Frontal cortex (tissue), 4 donors: ENCODE results near the gene MYO18A. TPM values are rescaled to one million over a fixed set of nuclear protein-coding genes. Genes with fewer than 3 reads are reported as not detected.

Source experiments
- DNase-seq, 2 donors: peaks; one replicate each; pipeline ENCODE4 v3.0.0; 2012; ENCODE audit warnings: low spot score in 2 of 2
- FAIRE-seq: peaks from 2 replicates; lab custom pipeline; 2012; peaks lifted over from hg19 to GRCh38; lab: Jason Lieb, UNC
- total RNA-seq: library from RNA; depleted of rRNA; stranded (reverse); fragments of >200 nt; gene quantifications from one replicate; pipeline ENCODE4 v1.2.3, GENCODE V29; 2014
- donor health status: control.
- donor health status: control.
- donor health status: control.

MYO18A gene
- total RNA-seq, 1 donor from 2014 or later = 57.9 TPM

GRCh38 chr17:29112771-29113295 lies 67.4 kb downstream of the MYO18A start:
- FAIRE-seq (no peak), DNase-seq (no peak)

GRCh38 chr17:29111816-29112499 lies 68.2 kb downstream of the MYO18A start:
- peak in 1 of 2 donors; percentile 77 for DNase-seq
- FAIRE-seq = no peak

- FAIRE-seq (no peak), DNase-seq (no peak)
These were observed 69.8 kb downstream of the MYO18A start for GRCh38 chr17:29110372-29110757.

GRCh38 chr17:29109477-29110371 lies 70.5 kb downstream of the MYO18A start:
- FAIRE-seq = no peak
- no peak for DNase-seq

GRCh38 chr17:29108823-29109476 lies 71.2 kb downstream of the MYO18A start:
- DNase-seq = no peak
- FAIRE-seq = no peak

GRCh38 chr17:29107933-29108822 lies 72.0 kb downstream of the MYO18A start:
- DNase-seq (no peak), FAIRE-seq (no peak)

GRCh38 chr17:29107084-29107483 lies 73.1 kb downstream of the MYO18A start:
- FAIRE-seq (no peak), DNase-seq (peak in 1 of 2 donors; percentile 50)

- no peak for FAIRE-seq
- no peak for DNase-seq
These were observed 76.9 kb downstream of the MYO18A start for GRCh38 chr17:29103341-29103740.

- no peak for DNase-seq
- FAIRE-seq = no peak
These were observed 77.4 kb downstream of the MYO18A start for GRCh38 chr17:29102741-29103181.

- no peak for FAIRE-seq
- no peak for DNase-seq
These were observed 78.2 kb downstream of the MYO18A start for GRCh38 chr17:29102046-29102445.

GRCh38 chr17:29100296-29100695 lies 79.9 kb downstream of the MYO18A start:
- FAIRE-seq = no peak
- no peak for DNase-seq

GRCh38 chr17:29099527-29099926 lies 80.7 kb downstream of the MYO18A start:
- DNase-seq = no peak
- FAIRE-seq = no peak

- FAIRE-seq (no peak), DNase-seq (no peak)
These were observed 84.1 kb downstream of the MYO18A start for GRCh38 chr17:29096094-29096493.

GRCh38 chr17:29095439-29095838 lies 84.8 kb downstream of the MYO18A start:
- FAIRE-seq = no peak

GRCh38 chr17:29094101-29094708 lies 86.0 kb downstream of the MYO18A start:
- DNase-seq = no peak
- no peak for FAIRE-seq

More at GRCh38 chr17:29095439-29095838, 84.8 kb downstream of the MYO18A start:
- no peak for DNase-seq

- DNase-seq (no peak), FAIRE-seq (no peak)
These were observed 86.9 kb downstream of the MYO18A start for GRCh38 chr17:29093090-29093871.

GRCh38 chr17:29091606-29092289 lies 88.5 kb downstream of the MYO18A start:
- no peak for DNase-seq
- FAIRE-seq = no peak
